ENCODE data around the gene CDR2.

GRCh38 chr16:22353933-22354541 is 20.4 kb downstream of the CDR2 start:
- TF ChIP-seq CTCF (IDR thresholded peaks at IDR 0.05) (no peak), POLR2A (IDR thresholded peaks at IDR 0.05) (no peak), POLR2AphosphoS5 (IDR thresholded peaks at IDR 0.05) (no peak)

Data from suprapubic skin (tissue), 4 donors.